HCT116 (cell line): Measurements from ENCODE around the gene ZSWIM5. TPM values are rescaled to one million over a fixed set of nuclear protein-coding genes. Genes with fewer than 3 reads are reported as not detected.

Source experiments
- ATAC-seq: fragments of 200-7000 bp; cut with Tn5 transposase; 2 replicates; pipeline ENCODE4 v1.9.1; 2020; ENCODE audit warnings: mild to moderate bottlenecking, moderate library complexity
- BruUV-seq: library from RNA; stranded (reverse); fragments of 400-500 nt; replicated peaks from 2 replicates; lab custom pipeline; 2021; lab: Mats Ljungman, UMichigan
- CTCF ChIA-PET: fragments of 300-600 bp; sonication (Branson Sonifier 250); formaldehyde crosslinking; loops from one replicate; lab custom pipeline; 2021; ENCODE audit warnings: antibody characterized with exemption; lab: Charles Lee
- POLR2A ChIA-PET: fragments of 300-600, 350-600 bp; sonication (Branson Sonifier 250); formaldehyde crosslinking; loops from one replicate; lab custom pipeline; 2021; ENCODE audit warnings: antibody characterized with exemption; lab: Charles Lee
- RAD21 ChIA-PET, 2 experiments: fragments of 300-600 bp; sonication (Branson Sonifier 250); formaldehyde crosslinking; loops; one replicate each; lab custom pipeline; 2023; ENCODE audit warnings: low total read pairs in 2 of 2; ENCODE audit not compliant: uncharacterized antibody in 2 of 2, unreplicated experiment in 2 of 2, low non-redundant PET in 1 of 2; lab: Charles Lee
- DNase-seq: peaks from one replicate; pipeline ENCODE4 v3.0.0-alpha.2; 2010; ENCODE audit warnings: low read depth, low spot score
- H2AFZ ChIP-seq: fragments of 200-600 bp; shearing (Covaris generic), sonication (generic); 2 replicates; pipeline ENCODE4 v1.6.1; 2017; ENCODE audit warnings: low read depth, mixed run types, mixed read lengths, antibody characterized with exemption, low read length; ENCODE audit not compliant: poor library complexity, severe bottlenecking
- H3K27ac ChIP-seq: 2 replicates; pipeline ENCODE4 v1.5.1; 2012; ENCODE audit warnings: low read depth, low read length
- H3K27me3 ChIP-seq: fragments of 200-600 bp; sonication (generic); 2 replicates; pipeline ENCODE4 v1.6.1; 2016; ENCODE audit warnings: mixed run types, low read length, mixed read lengths; ENCODE audit not compliant: insufficient read depth
- H3K36me3 ChIP-seq, 2 experiments: fragments of 200-500 bp in 1 of 2; fragments of 200-600 bp in 1 of 2; sonication (Bioruptor generic) in 1 of 2; sonication (generic) in 1 of 2; 2 replicates each; pipeline versions ENCODE4 v1.5.1 to v1.6.1; 2014 to 2016; ENCODE audit warnings: low read length in 2 of 2, inconsistent platforms in 1 of 2, mixed read lengths in 1 of 2, mixed run types in 1 of 2; ENCODE audit not compliant: insufficient read depth in 2 of 2, control insufficient read depth in 1 of 2
- H3K4me1 ChIP-seq, 2 experiments: fragments of 200-600 bp in 1 of 2; sonication (generic) in 1 of 2; 2 replicates each; pipeline versions ENCODE4 v1.5.1 to v1.6.1; 2012 to 2017; ENCODE audit warnings: low read length in 2 of 2, inconsistent platforms in 1 of 2, mild to moderate bottlenecking in 1 of 2, mixed read lengths in 1 of 2, mixed run types in 1 of 2, moderate library complexity in 1 of 2; ENCODE audit not compliant: insufficient read depth in 2 of 2, control insufficient read depth in 1 of 2
- H3K4me2 ChIP-seq: fragments of 200-600 bp; sonication (generic); 2 replicates; pipeline ENCODE4 v1.6.1; 2017; ENCODE audit warnings: mixed run types, low read length, mixed read lengths
- H3K4me3 ChIP-seq, 2 experiments: fragments of 200-600 bp in 1 of 2; sonication (generic) in 1 of 2; replicated peaks in 1 of 2; 2 replicates each; pipeline ENCODE4 v1.5.1; 2011 to 2016; ENCODE audit warnings: low read length in 2 of 2, control low read depth in 1 of 2, low read depth in 1 of 2, mild to moderate bottlenecking in 1 of 2, mixed read lengths in 1 of 2, mixed run types in 1 of 2
- H3K79me2 ChIP-seq: fragments of 200-600 bp; sonication (generic); 2 replicates; pipeline ENCODE4 v1.6.1; 2017; ENCODE audit warnings: mild to moderate bottlenecking, mixed run types, low read length, moderate library complexity, mixed read lengths; ENCODE audit not compliant: insufficient read depth
- H3K9ac ChIP-seq: fragments of 200-600 bp; sonication (generic); 2 replicates; pipeline ENCODE4 v1.6.1; 2016; ENCODE audit warnings: low read length, mixed read lengths
- H3K9me2 ChIP-seq: fragments of 200-600 bp; sonication (generic), shearing (Covaris generic); 2 replicates; pipeline ENCODE4 v1.6.1; 2017; ENCODE audit warnings: mixed run types, mild to moderate bottlenecking, moderate library complexity; ENCODE audit not compliant: insufficient read depth
- H3K9me3 ChIP-seq, 2 experiments: fragments of 200-500 bp in 1 of 2; fragments of 200-600 bp in 1 of 2; sonication (Bioruptor generic) in 1 of 2; sonication (generic) in 1 of 2; 2 replicates each; pipeline ENCODE4 v1.6.1; 2014 to 2017; ENCODE audit warnings: low read length in 2 of 2, mixed read lengths in 2 of 2, inconsistent platforms in 1 of 2, low read depth in 1 of 2, mild to moderate bottlenecking in 1 of 2, mixed run types in 1 of 2, moderate library complexity in 1 of 2; ENCODE audit not compliant: control insufficient read depth in 1 of 2, insufficient read depth in 1 of 2
- H4K20me1 ChIP-seq: fragments of 200-600 bp; sonication (generic), shearing (Covaris generic); 2 replicates; pipeline ENCODE4 v1.6.1; 2017; ENCODE audit warnings: mixed run types, mild to moderate bottlenecking, moderate library complexity; ENCODE audit not compliant: insufficient read depth
- CEBPB ChIP-seq: IDR thresholded peaks from 2 replicates; pipeline ENCODE4 v1.6.1; 2012; ENCODE audit warnings: low read depth
- CTCF ChIP-seq, 3 experiments: fragments of 200-600 bp in 1 of 3; sonication (generic) in 1 of 3; IDR thresholded peaks in 2 of 3; conservative IDR thresholded peaks in 1 of 3; 2 replicates each; pipeline ENCODE4 v1.5.1; 2012 to 2017; ENCODE audit warnings: low read depth in 2 of 3, low read length in 2 of 3, antibody characterized with exemption in 1 of 3, borderline replicate concordance in 1 of 3, control low read depth in 1 of 3, mild to moderate bottlenecking in 1 of 3, mixed read lengths in 1 of 3, mixed run types in 1 of 3, moderate library complexity in 1 of 3; ENCODE audit not compliant: insufficient read depth in 1 of 3
- EGR1 ChIP-seq: IDR thresholded peaks from 2 replicates; pipeline ENCODE4 v1.6.1; 2012; ENCODE audit warnings: low read depth
- JUND ChIP-seq: IDR thresholded peaks from 2 replicates; pipeline ENCODE4 v1.6.1; 2012
- MAX ChIP-seq: IDR thresholded peaks from 2 replicates; pipeline ENCODE4 v1.6.1; 2012
- POLR2AphosphoS5 ChIP-seq: IDR thresholded peaks from 2 replicates; pipeline ENCODE4 v1.6.1; 2011; ENCODE audit warnings: mild to moderate bottlenecking, low read depth, low read length, moderate library complexity
- RAD21 ChIP-seq: IDR thresholded peaks from 2 replicates; pipeline ENCODE4 v1.6.1; 2012; ENCODE audit warnings: low read depth, mild to moderate bottlenecking
- SIN3A ChIP-seq: IDR thresholded peaks from 2 replicates; pipeline ENCODE4 v1.6.1; 2012; ENCODE audit warnings: low read depth
- YY1 ChIP-seq: IDR thresholded peaks from 2 replicates; pipeline ENCODE4 v1.6.1; 2011; ENCODE audit warnings: low read length, low read depth, moderate library complexity, mild to moderate bottlenecking; ENCODE audit not compliant: insufficient replicate concordance; ENCODE audit errors: extremely low read depth
- ZFX ChIP-seq: fragments of 450-650 bp; IDR thresholded peaks from 2 replicates; pipeline ENCODE4 v1.6.1; 2017
- intact Hi-C: fragments of 100-400 bp; cut with micrococcal nuclease; formaldehyde crosslinking; loops from 2 replicates; pipeline ENCODE4 v1.10.0; 2022
- total RNA-seq: library from RNA; stranded (reverse); gene quantifications from one replicate; pipeline ENCODE4 v1.2.1, GENCODE V29; 2021; ENCODE audit not compliant: unreplicated experiment

The ZSWIM5 gene
- total RNA-seq, 1 experiment from 2014 or later = 1.1 TPM

- ChIA-PET POLR2A (no interaction called here), RAD21 (no interaction called here), CTCF (no interaction called here)
- H3K36me3 ChIP-seq = no peaks in the 10 kb centered on the region
- no peak overlapping the region for H3K4me2 ChIP-seq
- no peaks in the 10 kb centered on the region for H3K9me2 ChIP-seq
- no peak overlapping the region for H3K27ac ChIP-seq
- no peak for TF ChIP-seq MAX
- no peak for TF ChIP-seq YY1
- no peak for TF ChIP-seq CTCF (IDR thresholded peaks at IDR 0.05 in 2 of 3, conservative IDR thresholded peaks at IDR 0.05 in 1 of 3; ENCODE audit: borderline replicate concordance in 1 of 3, insufficient read depth in 1 of 3, low read depth in 2 of 3, low read length in 2 of 3)
- TF ChIP-seq ZFX = no peak
- no peak for TF ChIP-seq JUND
- TF ChIP-seq POLR2AphosphoS5 = no peak
- no peak for TF ChIP-seq EGR1
- TF ChIP-seq CEBPB = no peak
- TF ChIP-seq SIN3A = no peak
- TF ChIP-seq RAD21 = no peak
- peaks cover 0 to 5% of the 10 kb centered on the region in 2 experiments; a peak in 1 of 4 replicates for H3K4me1 ChIP-seq
- no peaks in the 10 kb centered on the region for H3K79me2 ChIP-seq
- H3K9ac ChIP-seq = no peak overlapping the region
- H3K4me3 ChIP-seq = no peak overlapping the region
- no TSS peak for BruUV-seq
- DNase-seq (no peak), ATAC-seq (no peak)
- no peak overlapping the region for H2AFZ ChIP-seq
- no peaks in the 10 kb centered on the region for H3K27me3 ChIP-seq
- H4K20me1 ChIP-seq = no peaks in the 10 kb centered on the region
- intact Hi-C loops = no loop called here
- no peaks in the 10 kb centered on the region for H3K9me3 ChIP-seq
Observed at GRCh38 chr1:45040297-45040696, 166.1 kb downstream of the ZSWIM5 start.
